Measurements from ENCODE around the gene FSTL3. TPM values are rescaled to one million over a fixed set of nuclear protein-coding genes. Genes with fewer than 3 reads are reported as not detected.

Gene FSTL3
- total and polyA plus RNA-seq, 10 of the 15 experiments (the other 5 are each of a cell fraction or from before 2014, with no cell fraction given) = 0.42 to 13.5 (median 3.6) TPM

DNA sequence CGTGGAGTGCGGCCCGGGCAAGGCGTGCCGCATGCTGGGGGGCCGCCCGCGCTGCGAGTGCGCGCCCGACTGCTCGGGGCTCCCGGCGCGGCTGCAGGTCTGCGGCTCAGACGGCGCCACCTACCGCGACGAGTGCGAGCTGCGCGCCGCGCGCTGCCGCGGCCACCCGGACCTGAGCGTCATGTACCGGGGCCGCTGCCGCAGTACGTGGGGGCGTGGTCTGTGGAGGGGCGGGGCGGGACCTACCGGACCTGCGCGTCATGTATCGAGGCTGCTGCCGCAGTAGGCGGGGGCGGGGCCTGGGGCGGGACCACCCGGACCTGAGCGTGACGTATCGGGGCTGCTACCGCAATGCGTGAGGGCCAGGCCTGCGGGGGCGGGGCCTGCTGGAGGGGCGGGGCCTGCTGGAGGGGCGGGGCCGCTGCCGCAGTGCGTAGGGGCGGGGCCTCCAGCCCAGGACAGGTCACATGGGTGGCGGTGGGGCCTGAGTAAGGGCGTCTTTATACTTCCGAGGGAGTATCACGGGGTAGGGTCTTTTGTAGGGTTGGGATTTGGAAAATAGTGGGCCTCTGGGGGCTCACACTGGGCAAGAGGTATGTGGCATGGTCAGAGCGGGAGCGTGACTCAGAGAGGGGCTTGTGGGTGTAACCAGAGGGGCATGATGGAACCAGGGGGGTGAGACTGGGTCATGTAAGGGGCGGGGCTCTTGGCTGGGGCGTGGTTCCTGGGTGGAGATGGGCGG lies 4.3 kb downstream of the FSTL3 start (continued):
- TF ChIP-seq, protein P1, sequence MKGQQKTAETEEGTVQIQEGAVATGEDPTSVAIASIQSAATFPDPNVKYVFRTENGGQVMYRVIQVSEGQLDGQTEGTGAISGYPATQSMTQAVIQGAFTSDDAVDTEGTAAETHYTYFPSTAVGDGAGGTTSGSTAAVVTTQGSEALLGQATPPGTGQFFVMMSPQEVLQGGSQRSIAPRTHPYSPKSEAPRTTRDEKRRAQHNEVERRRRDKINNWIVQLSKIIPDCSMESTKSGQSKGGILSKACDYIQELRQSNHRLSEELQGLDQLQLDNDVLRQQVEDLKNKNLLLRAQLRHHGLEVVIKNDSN (IDR thresholded peaks at IDR 0.05; ENCODE audit: borderline replicate concordance, extremely low read length, insufficient read depth, low read depth, low read length) = peak; percentile 58
- TF ChIP-seq, protein P2, sequence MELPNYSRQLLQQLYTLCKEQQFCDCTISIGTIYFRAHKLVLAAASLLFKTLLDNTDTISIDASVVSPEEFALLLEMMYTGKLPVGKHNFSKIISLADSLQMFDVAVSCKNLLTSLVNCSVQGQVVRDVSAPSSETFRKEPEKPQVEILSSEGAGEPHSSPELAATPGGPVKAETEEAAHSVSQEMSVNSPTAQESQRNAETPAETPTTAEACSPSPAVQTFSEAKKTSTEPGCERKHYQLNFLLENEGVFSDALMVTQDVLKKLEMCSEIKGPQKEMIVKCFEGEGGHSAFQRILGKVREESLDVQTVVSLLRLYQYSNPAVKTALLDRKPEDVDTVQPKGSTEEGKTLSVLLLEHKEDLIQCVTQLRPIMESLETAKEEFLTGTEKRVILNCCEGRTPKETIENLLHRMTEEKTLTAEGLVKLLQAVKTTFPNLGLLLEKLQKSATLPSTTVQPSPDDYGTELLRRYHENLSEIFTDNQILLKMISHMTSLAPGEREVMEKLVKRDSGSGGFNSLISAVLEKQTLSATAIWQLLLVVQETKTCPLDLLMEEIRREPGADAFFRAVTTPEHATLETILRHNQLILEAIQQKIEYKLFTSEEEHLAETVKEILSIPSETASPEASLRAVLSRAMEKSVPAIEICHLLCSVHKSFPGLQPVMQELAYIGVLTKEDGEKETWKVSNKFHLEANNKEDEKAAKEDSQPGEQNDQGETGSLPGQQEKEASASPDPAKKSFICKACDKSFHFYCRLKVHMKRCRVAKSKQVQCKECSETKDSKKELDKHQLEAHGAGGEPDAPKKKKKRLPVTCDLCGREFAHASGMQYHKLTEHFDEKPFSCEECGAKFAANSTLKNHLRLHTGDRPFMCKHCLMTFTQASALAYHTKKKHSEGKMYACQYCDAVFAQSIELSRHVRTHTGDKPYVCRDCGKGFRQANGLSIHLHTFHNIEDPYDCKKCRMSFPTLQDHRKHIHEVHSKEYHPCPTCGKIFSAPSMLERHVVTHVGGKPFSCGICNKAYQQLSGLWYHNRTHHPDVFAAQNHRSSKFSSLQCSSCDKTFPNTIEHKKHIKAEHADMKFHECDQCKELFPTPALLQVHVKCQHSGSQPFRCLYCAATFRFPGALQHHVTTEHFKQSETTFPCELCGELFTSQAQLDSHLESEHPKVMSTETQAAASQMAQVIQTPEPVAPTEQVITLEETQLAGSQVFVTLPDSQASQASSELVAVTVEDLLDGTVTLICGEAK (IDR thresholded peaks at IDR 0.05; ENCODE audit: borderline replicate concordance) = no peak

Measured in GM12878 (cell line).